ENCODE data around the gene YPEL2.

- TF ChIP-seq CTCF (conservative IDR thresholded peaks at IDR 0.05) (no peak), ZFX (IDR thresholded peaks at IDR 0.05) (no peak)
These were observed 1.2 kb upstream of the YPEL2 start for GRCh38 chr17:59330053-59330942.
